Measurements from ENCODE around the gene COX19.

Gene COX19

DNA sequence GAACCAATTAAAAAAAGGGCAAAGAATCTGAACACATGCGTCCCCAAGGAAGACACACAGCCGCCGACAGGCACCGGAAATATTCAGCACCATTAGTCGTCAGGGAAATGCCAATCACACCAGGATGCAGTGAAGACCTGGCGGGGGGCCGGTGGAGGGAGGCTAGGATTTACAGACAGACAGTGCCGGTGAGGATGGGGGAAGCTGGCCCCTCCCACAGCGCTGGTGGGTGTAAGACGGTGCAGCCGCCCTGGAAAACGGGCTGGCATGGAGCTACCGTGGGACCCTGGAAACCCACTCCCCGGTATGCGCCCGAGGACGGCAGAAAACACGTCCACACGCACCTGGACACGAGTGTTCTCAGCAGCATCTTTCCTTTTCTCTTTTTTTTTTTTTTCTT lies 16.1 kb downstream of the COX19 start:
- Mint-ChIP-seq H3K4me1 (peaks cover 18% of the 10 kb centered on the region), H3K27me3 (peaks cover 9% of the 10 kb centered on the region), H3K27ac (no peak overlapping the region)

DNA sequence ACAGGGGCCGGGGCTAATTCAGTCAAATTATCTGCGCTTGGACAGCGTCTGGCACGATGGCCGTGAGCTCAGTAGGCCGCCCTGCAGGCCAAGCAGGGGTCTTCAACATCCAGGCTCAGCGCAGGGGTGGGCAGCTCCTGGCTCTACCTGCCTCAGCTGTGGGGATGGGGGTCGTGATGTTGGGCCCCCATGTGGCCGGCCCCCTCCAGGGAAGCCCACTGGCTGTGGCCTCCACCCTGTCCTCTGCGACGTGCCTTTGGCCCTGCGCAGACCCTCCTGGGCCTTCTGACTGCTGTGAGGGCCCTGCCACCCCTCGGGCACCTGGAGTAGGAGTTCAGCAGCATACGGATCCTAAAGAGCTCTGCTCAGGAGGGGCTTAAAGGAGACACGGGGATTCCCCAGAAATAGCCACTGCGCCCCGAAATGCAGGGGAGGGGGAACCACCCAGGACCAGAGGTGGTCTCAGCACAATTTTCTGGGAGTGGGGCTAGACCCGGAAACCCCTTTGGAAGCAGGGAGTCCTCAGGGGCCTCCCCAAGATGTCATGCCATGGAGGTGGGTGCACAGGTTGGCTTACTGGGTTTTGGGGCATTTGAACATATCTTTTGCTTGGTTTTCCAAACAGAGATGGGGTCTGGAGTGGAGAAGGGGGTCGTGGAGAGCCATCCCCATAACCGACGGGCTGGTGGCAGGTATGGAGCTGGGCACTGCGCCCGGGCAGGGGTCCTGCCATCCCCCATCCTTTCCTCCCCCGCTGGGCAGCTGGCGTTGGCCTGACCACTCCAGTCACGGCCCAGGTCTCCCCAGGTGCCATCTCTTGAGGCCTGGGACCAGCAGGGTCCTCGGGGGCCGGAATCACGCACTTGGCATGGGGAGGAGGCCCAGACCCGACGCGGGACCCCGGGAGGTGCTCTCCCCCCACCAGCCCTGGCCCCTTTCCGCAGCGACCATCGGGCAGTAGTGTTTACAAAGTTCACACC lies 16.8 kb downstream of the COX19 start:
- Mint-ChIP-seq H3K27me3 (peaks cover 9% of the 10 kb centered on the region), H3K4me1 (peaks cover 14% of the 10 kb centered on the region), H3K27ac (no peak overlapping the region), H3K36me3 (no peaks in the 10 kb centered on the region), H3K4me3 (no peak overlapping the region), H3K9me3 (no peaks in the 10 kb centered on the region)
- no peak for ATAC-seq (ENCODE audit: low read depth)
- no peak for DNase-seq (ENCODE audit: low spot score in 2 of 2)

More for the DNA sequence above, 16.1 kb downstream of the COX19 start:
- Mint-ChIP-seq H3K36me3 (no peaks in the 10 kb centered on the region), H3K9me3 (no peaks in the 10 kb centered on the region), H3K4me3 (no peak overlapping the region)
- ATAC-seq (ENCODE audit: low read depth) (no peak), DNase-seq (ENCODE audit: low spot score in 2 of 2) (no peak)

DNA sequence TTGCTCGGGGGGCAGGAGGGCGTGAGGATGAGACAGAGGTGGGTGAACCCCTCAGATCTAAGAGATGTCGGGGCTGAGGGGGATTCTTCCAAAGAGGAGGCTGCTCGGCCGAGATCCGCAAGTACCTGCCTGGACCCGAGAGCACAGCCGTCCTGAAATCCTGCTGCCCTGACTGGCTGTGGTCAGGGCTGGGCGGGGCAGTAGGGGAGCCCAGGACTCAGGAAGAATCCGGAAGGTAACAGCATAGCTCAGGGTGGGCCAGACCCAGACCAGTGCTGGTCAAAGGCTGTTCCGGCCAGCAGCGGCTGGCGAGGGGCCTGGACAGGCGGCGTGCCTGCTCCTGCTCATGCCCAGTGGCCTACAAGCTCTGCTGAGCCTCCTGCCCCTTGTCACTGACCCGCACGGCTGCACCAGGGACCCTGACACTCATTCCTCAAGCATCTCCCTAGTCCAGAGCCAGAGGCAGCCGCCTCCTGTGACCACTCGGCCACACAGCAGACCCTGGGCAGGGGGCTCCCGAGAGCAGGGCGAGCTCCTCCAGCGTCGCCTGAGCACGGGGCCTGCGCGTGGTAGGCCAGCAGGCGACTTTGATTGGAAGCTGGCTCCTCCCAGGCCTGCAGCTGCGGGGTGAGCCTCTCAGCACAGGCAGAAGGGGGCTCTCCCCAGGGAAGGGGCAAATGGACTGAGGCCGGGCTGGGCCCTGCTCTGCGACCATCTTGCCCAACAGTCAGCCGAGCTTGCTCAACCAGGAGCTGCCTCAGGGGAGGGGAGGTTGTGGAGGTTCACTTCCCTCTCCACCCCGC lies 17.7 kb downstream of the COX19 start:
- no peaks in the 10 kb centered on the region for H3K9me3 Mint-ChIP-seq
- no peak for ATAC-seq (ENCODE audit: low read depth)
- peaks cover 9% of the 10 kb centered on the region for H3K27me3 Mint-ChIP-seq
- H3K27ac Mint-ChIP-seq: no peak overlapping the region
- no peak overlapping the region for H3K4me3 Mint-ChIP-seq
- DNase-seq (ENCODE audit: low spot score in 2 of 2): no peak
- H3K4me1 Mint-ChIP-seq: peaks cover 8% of the 10 kb centered on the region
- no peaks in the 10 kb centered on the region for H3K36me3 Mint-ChIP-seq

DNA sequence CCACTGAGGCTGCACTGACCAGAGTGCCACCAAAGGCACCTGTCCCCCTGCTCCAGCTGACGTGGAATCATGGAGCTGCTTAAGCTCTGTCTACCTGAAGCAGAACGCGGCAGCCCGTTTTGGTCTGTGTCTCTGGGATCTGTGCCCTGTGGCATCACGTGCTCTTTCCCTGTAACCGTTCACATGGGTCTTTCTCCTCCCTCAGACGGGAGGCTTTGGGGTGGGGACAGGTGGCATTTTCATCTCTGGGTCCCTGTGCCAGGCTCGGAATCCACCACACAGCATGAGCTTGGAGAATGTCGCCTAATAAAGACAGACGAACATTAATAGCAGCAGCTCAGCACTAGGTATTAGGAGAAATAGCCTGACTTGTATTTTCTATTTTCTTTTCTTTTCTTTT lies 19.3 kb downstream of the COX19 start:
- Mint-ChIP-seq H3K9me3 (no peaks in the 10 kb centered on the region), H3K4me3 (peak overlapping the region; percentile 78), H3K36me3 (no peaks in the 10 kb centered on the region), H3K27me3 (peaks cover 4% of the 10 kb centered on the region), H3K27ac (no peak overlapping the region), H3K4me1 (peaks cover 5% of the 10 kb centered on the region)
- no peak for ATAC-seq (ENCODE audit: low read depth)
- DNase-seq (ENCODE audit: low spot score in 2 of 2): no peak

DNA sequence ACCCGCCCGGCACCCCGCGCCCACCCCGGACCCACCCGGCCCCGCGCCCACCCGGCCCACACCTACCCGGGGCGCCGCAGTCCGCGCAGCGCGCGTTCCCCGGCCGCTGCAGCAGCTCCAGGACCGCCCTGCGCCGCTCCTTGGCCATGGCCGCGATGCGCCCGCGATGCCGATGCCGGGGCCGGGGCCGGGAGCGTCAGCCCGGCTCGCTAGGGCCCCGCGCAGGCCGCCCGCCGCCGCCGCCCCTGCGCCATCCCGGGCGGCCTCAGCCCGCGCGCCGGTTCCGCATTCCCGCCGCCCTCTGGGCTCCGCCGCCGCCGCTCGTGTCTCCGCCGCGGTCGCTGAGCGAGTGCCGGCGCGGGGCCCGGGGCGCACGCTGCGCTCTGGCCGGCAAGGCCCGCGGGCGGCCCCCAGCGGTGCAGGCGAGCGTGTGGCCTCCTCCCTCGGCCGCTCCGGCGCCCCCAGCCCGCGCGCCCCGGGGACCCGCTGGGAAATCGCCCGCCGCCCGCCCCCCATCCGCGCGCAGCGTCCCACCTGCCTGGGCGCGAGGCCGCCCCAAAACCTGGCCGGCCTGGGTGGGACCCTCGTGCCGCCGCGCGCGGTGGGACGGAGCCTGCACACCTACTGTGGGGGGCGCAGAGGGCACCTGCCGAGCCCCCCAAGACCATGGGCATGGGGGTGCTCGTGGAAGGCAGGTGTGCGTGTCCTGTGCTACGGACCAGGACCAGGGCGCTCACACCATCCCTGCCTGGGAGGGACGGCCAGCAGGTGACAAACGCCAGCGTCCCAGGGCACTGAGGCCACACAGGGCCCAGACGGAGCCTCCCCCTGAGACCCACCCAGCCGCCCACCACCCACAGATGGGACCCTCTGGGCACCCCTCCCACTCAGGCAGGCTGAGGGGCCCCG lies 20.8 kb downstream of the COX19 start, which contains the start of gene ADAP1:
Gene ADAP1 (minus strand): TSS at position 351 of the 909 bp plus-strand sequence. CDS start 203 bp downstream, at position 148.
- DNase-seq (ENCODE audit: low spot score in 2 of 2): peak; percentile 28 to 54
- Mint-ChIP-seq H3K4me3 (peak within 1 kb of the TSS; percentile 82), H3K27ac (peak within 1 kb of the TSS; percentile 77)

DNA sequence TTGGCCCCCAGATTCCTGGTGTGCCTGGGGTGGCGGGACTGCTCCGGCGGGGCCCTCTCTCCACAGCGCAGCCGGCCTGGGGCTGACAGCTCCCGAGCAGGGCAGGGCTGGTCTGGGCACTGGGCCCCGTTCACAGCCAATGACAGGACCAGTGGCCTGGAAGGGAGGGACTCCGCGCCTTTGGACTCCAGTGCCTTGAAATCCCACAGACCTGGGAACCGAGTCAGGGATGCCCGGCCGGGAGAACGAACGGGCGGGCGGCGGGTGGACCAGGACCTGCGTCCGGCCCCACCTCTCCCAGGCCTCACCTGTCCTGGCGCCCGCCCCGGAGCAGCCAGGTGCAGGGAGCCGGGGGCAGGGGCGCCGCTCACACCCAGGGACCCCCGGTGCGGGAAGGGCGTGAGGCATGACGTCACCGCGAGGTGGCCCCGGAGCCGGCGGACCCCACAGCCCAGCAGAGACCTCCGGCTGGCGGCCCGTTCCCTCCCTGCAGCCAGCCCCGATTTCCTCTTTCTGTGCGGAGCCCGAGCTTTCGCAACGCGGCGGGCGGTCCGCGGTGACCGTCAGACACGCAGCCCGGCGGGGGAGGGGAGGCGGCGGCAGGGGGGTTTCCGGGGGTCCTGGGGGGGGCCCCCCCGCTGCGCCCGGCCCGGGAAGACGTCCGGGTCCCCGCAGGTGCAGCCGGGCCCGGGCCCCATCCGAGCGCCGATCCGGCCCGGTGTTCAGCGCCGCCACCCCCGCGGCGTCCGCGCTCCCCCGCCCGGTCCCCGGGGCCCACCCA lies 21.6 kb downstream of the COX19 start:
- H3K27me3 Mint-ChIP-seq: peaks cover 2% of the 10 kb centered on the region
- ATAC-seq (ENCODE audit: low read depth) (peak; percentile 14), DNase-seq (ENCODE audit: low spot score in 2 of 2) (no peak)
- no peak overlapping the region for H3K27ac Mint-ChIP-seq
- no peaks in the 10 kb centered on the region for H3K9me3 Mint-ChIP-seq
- H3K4me1 Mint-ChIP-seq: peaks cover 19% of the 10 kb centered on the region
- peak overlapping the region; percentile 47 for H3K4me3 Mint-ChIP-seq
- no peaks in the 10 kb centered on the region for H3K36me3 Mint-ChIP-seq

More for the DNA sequence above, 20.8 kb downstream of the COX19 start, which contains the start of gene ADAP1:
- peak; percentile 63 for ATAC-seq (ENCODE audit: low read depth)
- Mint-ChIP-seq H3K4me1 (peaks cover 11% of the 10 kb centered on the region), H3K9me3 (no peaks in the 10 kb centered on the region), H3K27me3 (peaks cover 4% of the 10 kb centered on the region), H3K36me3 (no peaks in the 10 kb centered on the region)

DNA sequence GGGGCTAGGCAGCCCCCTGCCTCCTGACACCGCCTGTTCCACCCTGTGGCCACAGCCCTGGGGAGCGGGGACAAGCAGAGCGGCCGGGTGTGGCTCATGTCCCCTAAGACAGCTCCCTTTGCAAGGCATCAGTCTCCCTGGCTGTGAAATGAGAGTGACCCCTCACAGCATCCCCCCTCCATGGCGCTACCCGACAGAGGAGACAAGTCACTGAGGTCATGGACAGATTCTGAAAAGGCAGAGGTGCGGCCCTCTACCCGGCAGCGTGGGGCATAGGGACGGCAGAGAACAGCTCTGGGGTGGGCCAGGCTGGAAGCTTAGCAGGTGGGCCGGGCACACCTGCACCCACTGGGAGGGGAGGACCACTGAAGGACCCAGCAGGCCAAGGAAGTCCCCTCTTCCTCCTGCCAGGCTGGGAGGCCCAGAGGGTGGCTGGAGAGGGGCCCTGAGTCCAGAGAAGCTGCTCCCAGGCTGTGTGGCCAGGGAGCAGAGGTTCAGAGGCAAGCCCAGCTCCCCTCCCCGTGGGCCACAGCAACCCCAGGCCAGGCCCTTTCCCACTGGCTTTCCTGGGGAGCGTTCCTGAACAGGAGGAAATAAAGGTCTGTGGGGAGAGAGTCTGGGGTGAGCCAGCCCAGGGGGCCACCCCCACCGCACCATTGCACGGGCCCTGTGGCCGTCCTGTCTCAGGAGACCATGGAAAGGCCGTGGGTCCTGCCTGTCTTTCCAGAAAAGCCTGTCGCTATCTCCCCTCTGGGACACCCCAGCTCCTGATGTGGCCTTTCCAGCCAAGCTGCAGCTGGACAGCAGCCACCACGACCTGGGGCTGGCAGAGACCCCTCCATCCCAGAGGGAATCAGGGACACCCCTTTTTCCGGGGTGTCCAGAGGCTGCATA lies 22.6 kb downstream of the COX19 start:
- H3K36me3 Mint-ChIP-seq: no peaks in the 10 kb centered on the region
- no peak for DNase-seq (ENCODE audit: low spot score in 2 of 2)
- H3K9me3 Mint-ChIP-seq: no peaks in the 10 kb centered on the region
- no peak for ATAC-seq (ENCODE audit: low read depth)
- peaks cover 4% of the 10 kb centered on the region for H3K27me3 Mint-ChIP-seq
- no peak overlapping the region for H3K27ac Mint-ChIP-seq
- peak overlapping the region; percentile 58 for H3K4me3 Mint-ChIP-seq
- H3K4me1 Mint-ChIP-seq: peaks cover 22% of the 10 kb centered on the region

DNA sequence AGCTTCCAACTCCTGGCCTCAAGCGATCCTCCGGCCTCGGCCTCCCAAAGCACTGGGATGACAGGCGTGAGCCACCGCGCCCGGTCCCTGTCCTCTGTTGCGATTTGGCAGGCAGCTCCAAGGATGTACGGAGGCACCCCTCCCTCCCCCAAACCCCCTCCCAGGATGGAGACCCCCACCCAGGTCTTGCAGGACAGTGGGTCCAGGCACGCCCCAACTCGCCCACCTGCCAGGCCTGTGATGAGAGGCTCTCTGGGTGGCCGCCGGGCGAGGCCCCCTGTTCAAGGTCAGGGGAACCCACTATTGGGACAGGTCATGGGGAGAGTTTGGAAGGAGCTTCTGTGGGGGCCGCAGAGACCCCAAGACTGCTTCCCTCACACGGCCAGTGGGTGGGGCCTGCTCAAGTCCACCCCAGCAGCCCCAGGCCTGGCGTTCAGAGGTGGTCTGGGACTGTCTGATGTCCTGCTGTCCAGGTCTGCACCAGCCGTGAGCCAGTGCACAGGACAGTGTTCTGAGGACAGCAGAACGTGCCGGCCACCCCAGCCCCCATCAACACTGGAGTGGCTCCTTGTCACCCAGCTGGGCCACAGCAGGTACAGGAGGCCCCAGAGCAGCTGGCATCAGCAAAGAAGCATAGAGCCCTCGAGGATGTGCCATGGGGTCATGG lies 23.3 kb downstream of the COX19 start:
- peaks cover 4% of the 10 kb centered on the region for H3K27me3 Mint-ChIP-seq
- H3K4me1 Mint-ChIP-seq: peaks cover 18% of the 10 kb centered on the region
- no peak for DNase-seq (ENCODE audit: low spot score in 2 of 2)
- no peak for ATAC-seq (ENCODE audit: low read depth)
- H3K4me3 Mint-ChIP-seq: peak overlapping the region; percentile 58
- no peak overlapping the region for H3K27ac Mint-ChIP-seq
- no peaks in the 10 kb centered on the region for H3K36me3 Mint-ChIP-seq
- H3K9me3 Mint-ChIP-seq: no peaks in the 10 kb centered on the region

DNA sequence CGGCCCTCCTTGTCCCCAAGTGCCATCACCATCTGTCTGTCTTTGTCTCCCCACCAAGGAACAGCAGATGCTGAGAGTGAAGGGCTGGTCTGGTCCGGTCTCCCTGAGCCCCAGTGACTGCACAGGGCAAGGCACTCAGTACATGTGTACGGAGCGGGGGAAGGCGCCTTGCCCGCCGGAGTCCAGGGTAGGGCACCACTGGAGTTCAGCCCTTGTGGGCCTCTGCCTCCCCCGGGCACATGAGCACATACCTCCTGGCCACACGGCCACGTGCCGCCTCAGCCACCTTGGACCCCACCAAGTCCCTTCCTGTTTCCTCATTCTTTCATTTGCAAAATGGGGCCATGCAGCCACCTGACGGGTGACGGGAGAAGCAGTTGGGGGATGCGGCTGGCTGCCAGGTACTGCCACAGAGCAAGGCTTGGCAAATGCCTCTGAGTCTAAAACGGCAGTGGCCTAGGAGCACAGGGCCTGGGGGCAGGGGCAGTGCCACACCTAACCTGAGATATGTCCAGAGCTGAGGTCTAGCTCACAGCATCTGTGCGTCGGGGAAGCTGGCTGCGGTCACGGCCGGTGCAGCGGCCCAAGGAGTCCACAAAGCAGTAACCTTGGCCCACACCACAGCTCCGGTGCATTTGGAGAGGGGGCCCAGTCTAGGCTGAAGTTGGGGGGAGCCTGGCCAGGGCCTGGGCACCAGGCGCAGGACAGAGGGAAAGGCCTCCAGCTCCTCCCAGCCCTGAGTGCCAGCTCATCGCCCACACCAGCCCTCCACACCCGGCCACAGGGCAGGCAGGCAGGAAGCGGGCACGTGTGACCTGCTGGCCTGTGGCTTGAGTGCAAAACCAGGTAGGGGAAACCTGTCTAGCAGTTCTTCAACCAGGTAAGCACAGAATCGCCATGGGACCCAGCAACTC lies 26.1 kb downstream of the COX19 start:
- H3K4me1 Mint-ChIP-seq: peaks cover 16% of the 10 kb centered on the region
- ATAC-seq (ENCODE audit: low read depth): no peak
- DNase-seq (ENCODE audit: low spot score in 2 of 2): no peak
- H3K27me3 Mint-ChIP-seq: peaks cover 2% of the 10 kb centered on the region
- H3K4me3 Mint-ChIP-seq: peak overlapping the region; percentile 68
- no peak overlapping the region for H3K27ac Mint-ChIP-seq
- H3K9me3 Mint-ChIP-seq: no peaks in the 10 kb centered on the region
- no peaks in the 10 kb centered on the region for H3K36me3 Mint-ChIP-seq

DNA sequence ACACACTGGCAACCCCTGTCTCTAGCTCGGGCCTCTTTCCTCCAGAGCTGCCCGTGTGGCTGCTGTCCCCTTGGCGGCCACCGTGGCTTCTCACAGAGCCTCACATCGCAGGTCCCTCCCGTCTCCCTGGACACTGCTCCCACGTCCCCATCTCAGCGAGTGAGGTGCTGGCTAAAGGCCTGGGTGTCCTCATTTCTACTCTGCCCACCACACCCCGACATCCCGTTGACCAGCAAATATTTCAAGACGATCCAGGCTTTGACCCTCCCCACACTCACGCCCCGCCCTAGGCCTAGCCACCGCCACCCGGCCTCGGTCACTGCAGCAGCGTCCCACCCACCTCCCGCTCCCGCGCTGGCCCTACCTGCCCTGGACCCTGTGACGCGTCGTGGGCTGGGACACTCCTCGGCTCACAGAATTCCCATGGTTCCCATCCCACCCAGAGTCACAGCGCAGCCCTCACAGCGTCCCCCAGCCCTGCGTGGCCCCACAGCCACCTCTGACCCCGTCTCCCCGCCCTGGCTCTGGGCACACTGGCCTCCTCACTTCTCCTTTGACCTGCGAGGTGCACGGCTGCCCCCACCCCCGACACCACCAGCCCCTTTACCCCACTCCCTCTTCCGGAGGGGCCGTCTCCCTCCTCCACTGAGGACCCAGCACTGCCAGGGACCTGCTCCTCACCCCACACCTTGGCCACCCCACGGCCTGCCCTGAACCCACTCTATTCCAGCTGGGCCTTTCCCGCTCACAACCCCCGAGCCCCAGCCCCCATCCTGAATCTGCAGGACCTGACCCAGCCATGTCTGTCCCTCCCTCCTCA lies 27.7 kb downstream of the COX19 start:
- Mint-ChIP-seq H3K27ac (no peak overlapping the region), H3K9me3 (no peaks in the 10 kb centered on the region), H3K36me3 (no peaks in the 10 kb centered on the region), H3K27me3 (peaks cover 2% of the 10 kb centered on the region), H3K4me1 (peaks cover 16% of the 10 kb centered on the region), H3K4me3 (no peak overlapping the region)
- DNase-seq (ENCODE audit: low spot score in 2 of 2) (no peak), ATAC-seq (ENCODE audit: low read depth) (no peak)
